SK-N-SH treated with all-trans-retinoic acid at 6 μM for 48 hours (cell line): ENCODE measurements around the gene ANKFN1.

Source experiments
- ATAC-seq: fragments of 200-7000 bp; cut with Tn5 transposase; 3 replicates; pipeline ENCODE4 v1.9.1; 2020; ENCODE audit warnings: mild to moderate bottlenecking, moderate library complexity
- ARNTL ChIP-seq: fragments of 450-650 bp; formaldehyde crosslinking; IDR thresholded peaks from 2 replicates; pipeline ENCODE4 v1.5.0; 2020; ENCODE audit warnings: low read depth, mild to moderate bottlenecking, moderate library complexity, borderline replicate concordance
- BACH2 ChIP-seq: fragments of 250-450 bp; sonication (Bioruptor Pico); IDR thresholded peaks from 2 replicates; pipeline ENCODE4 v1.9.0; 2021; ENCODE audit warnings: mild to moderate bottlenecking, borderline replicate concordance
- CREB5 ChIP-seq: fragments of 250-450 bp; sonication (Bioruptor Pico); IDR thresholded peaks from 2 replicates; pipeline ENCODE4 v1.5.1; 2020; ENCODE audit warnings: low read depth, mild to moderate bottlenecking, moderate library complexity
- CSDC2 ChIP-seq: fragments of 250-450 bp; sonication (Bioruptor Pico); IDR thresholded peaks from 2 replicates; pipeline ENCODE4 v1.5.0; 2020; ENCODE audit warnings: mild to moderate bottlenecking, moderate library complexity
- CSRNP3 ChIP-seq: fragments of 250-450 bp; sonication (Bioruptor Pico); IDR thresholded peaks from 2 replicates; pipeline ENCODE4 v1.5.1; 2021; ENCODE audit warnings: mild to moderate bottlenecking, moderate library complexity
- ESRRG ChIP-seq: fragments of 250-450 bp; sonication (Bioruptor Pico); IDR thresholded peaks from 2 replicates; pipeline ENCODE4 v1.6.1; 2021; ENCODE audit warnings: mild to moderate bottlenecking
- GLIS3 ChIP-seq: fragments of 250-450 bp; sonication (Bioruptor Pico); IDR thresholded peaks from 2 replicates; pipeline ENCODE4 v1.5.0; 2020; ENCODE audit warnings: mild to moderate bottlenecking, moderate library complexity
- ISL1 ChIP-seq: fragments of 250-450 bp; sonication (Bioruptor Pico); IDR thresholded peaks from 2 replicates; pipeline ENCODE4 v2.1.2; 2022; ENCODE audit warnings: mild to moderate bottlenecking, moderate library complexity
- OSR1 ChIP-seq: fragments of 250-450 bp; sonication (Bioruptor Pico); IDR thresholded peaks from 2 replicates; pipeline ENCODE4 v1.8.0; 2022; ENCODE audit warnings: moderate library complexity, mild to moderate bottlenecking, inconsistent platforms
- PATZ1 ChIP-seq: fragments of 250-450 bp; sonication (Bioruptor Pico); IDR thresholded peaks from 2 replicates; pipeline ENCODE4 v1.8.0; 2020; ENCODE audit warnings: mild to moderate bottlenecking, moderate library complexity, borderline replicate concordance
- POU6F1 ChIP-seq: fragments of 250-450 bp; sonication (Bioruptor Pico); IDR thresholded peaks from 2 replicates; pipeline ENCODE4 v1.8.0; 2021; ENCODE audit warnings: low read depth, mild to moderate bottlenecking, moderate library complexity, borderline replicate concordance
- RARB ChIP-seq: fragments of 250-450 bp; sonication (Bioruptor Pico); IDR thresholded peaks from 2 replicates; pipeline ENCODE4 v1.8.0; 2021; ENCODE audit warnings: mild to moderate bottlenecking, moderate library complexity
- SNAI2 ChIP-seq: fragments of 250-450 bp; sonication (Bioruptor Pico); IDR thresholded peaks from 2 replicates; pipeline ENCODE4 v1.5.0; 2020; ENCODE audit warnings: mild to moderate bottlenecking, moderate library complexity
- TCF4 ChIP-seq: fragments of 250-450 bp; sonication (Bioruptor Pico); IDR thresholded peaks from 2 replicates; pipeline ENCODE4 v1.8.0; 2021; ENCODE audit warnings: mild to moderate bottlenecking, moderate library complexity, borderline replicate concordance
- TSHZ2 ChIP-seq: fragments of 250-450 bp; sonication (Bioruptor Pico); IDR thresholded peaks from 2 replicates; pipeline ENCODE4 v1.5.0; 2020; ENCODE audit warnings: mild to moderate bottlenecking, moderate library complexity
- ZC3H10 ChIP-seq: fragments of 250-450 bp; sonication (Bioruptor Pico); IDR thresholded peaks from 2 replicates; pipeline ENCODE4 v1.5.1; 2021; ENCODE audit warnings: mild to moderate bottlenecking, moderate library complexity
- ZFP3 ChIP-seq: fragments of 250-450 bp; sonication (Bioruptor Pico); IDR thresholded peaks from 2 replicates; pipeline ENCODE4 v1.5.0; 2020; ENCODE audit warnings: mild to moderate bottlenecking, moderate library complexity
- ZNF565 ChIP-seq: fragments of 450-650 bp; formaldehyde crosslinking; conservative IDR thresholded peaks from 2 replicates; pipeline ENCODE4 v1.5.0; 2020; ENCODE audit warnings: low read depth, mild to moderate bottlenecking, moderate library complexity
- ZNF70 ChIP-seq: fragments of 450-650 bp; formaldehyde crosslinking; IDR thresholded peaks from 2 replicates; pipeline ENCODE4 v1.5.0; 2020; ENCODE audit warnings: mild to moderate bottlenecking, moderate library complexity
- ZNF8 ChIP-seq: fragments of 450-650 bp; formaldehyde crosslinking; IDR thresholded peaks from 2 replicates; pipeline ENCODE4 v1.5.0; 2020; ENCODE audit warnings: mild to moderate bottlenecking, moderate library complexity

The ANKFN1 gene

GRCh38 chr17:56300144-56300543 lies 146.9 kb downstream of the ANKFN1 start:
- ATAC-seq, result no peak

GRCh38 chr17:56305007-56305406 lies 151.7 kb downstream of the ANKFN1 start:
- no peak for TF ChIP-seq ARNTL (CRISPR knock-in tag)
- no peak for TF ChIP-seq RARB (CRISPR knock-in tag)
- no peak for TF ChIP-seq BACH2 (CRISPR knock-in tag)
- TF ChIP-seq PATZ1 (CRISPR knock-in tag), result no peak
- no peak for TF ChIP-seq CSDC2 (CRISPR knock-in tag)
- no peak for TF ChIP-seq GLIS3 (CRISPR knock-in tag)
- no peak for TF ChIP-seq ESRRG (CRISPR knock-in tag)
- no peak for TF ChIP-seq OSR1
- ATAC-seq, result no peak

More at GRCh38 chr17:56300144-56300543, 146.9 kb downstream of the ANKFN1 start:
- no peak for TF ChIP-seq ZNF565 (CRISPR knock-in tag)

GRCh38 chr17:56309897-56310296 lies 156.6 kb downstream of the ANKFN1 start:
- TF ChIP-seq TSHZ2, result no peak
- no peak for TF ChIP-seq ZNF8
- no peak for TF ChIP-seq TCF4 (CRISPR knock-in tag)
- no peak for TF ChIP-seq OSR1
- TF ChIP-seq ISL1, result no peak
- no peak for TF ChIP-seq PATZ1 (CRISPR knock-in tag)
- TF ChIP-seq CREB5, result no peak
- no peak for TF ChIP-seq SNAI2 (CRISPR knock-in tag)
- TF ChIP-seq ZC3H10 (CRISPR knock-in tag), result no peak
- no peak for TF ChIP-seq ESRRG (CRISPR knock-in tag)
- no peak for TF ChIP-seq RARB (CRISPR knock-in tag)
- no peak for TF ChIP-seq ARNTL (CRISPR knock-in tag)
- TF ChIP-seq CSDC2 (CRISPR knock-in tag), result no peak
- TF ChIP-seq POU6F1, result no peak
- no peak for TF ChIP-seq GLIS3 (CRISPR knock-in tag)
- no peak for TF ChIP-seq ZNF565 (CRISPR knock-in tag)
- TF ChIP-seq ZNF70 (CRISPR knock-in tag), result no peak
- TF ChIP-seq ZFP3 (CRISPR knock-in tag), result no peak
- no peak for TF ChIP-seq CSRNP3 (CRISPR knock-in tag)
- peak; percentile 77 for ATAC-seq
